ENCODE measurements around the gene HEPACAM.

Gene HEPACAM

GRCh38 chr11:124920356-124920755, 15.5 kb downstream of the HEPACAM start:
- no peak overlapping the region for H3K9ac ChIP-seq

DNA sequence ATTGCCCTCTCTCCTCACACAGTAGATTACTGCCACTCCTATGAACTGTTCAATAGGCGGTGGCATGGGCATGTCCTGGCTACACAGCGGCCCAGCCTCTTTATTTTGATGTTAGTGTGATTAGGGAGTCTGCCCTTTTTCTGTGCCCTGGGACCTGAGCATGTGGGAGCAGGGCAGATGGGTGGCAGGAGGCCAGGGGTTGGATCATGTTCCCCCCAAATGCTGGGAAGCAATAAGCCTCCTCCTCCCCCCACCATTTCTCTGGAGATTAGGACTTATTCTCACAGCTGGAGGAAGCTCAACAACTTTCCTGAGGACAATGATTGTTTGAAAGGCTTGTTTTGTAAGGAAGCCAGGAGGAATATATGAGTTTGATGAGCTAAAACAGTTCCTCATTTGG, 15.9 kb downstream of the HEPACAM start:
- Histone ChIP-seq H3K79me2 (no peaks in the 10 kb centered on the region), H3K9ac (no peak overlapping the region), H3K4me1 (no peaks in the 10 kb centered on the region), H3K4me2 (ENCODE audit: low read length) (no peak overlapping the region), H2AFZ (no peak overlapping the region), H3K4me3 (ENCODE audit: low read depth, low read length) (no peak overlapping the region), H3K27ac (no peak overlapping the region), H3K27me3 (ENCODE audit: control insufficient read depth, insufficient read depth, low read length) (no peaks in the 10 kb centered on the region), H3K36me3 (ENCODE audit: control insufficient read depth, insufficient read depth, low read length) (no peaks in the 10 kb centered on the region), H3K9me3 (ENCODE audit: control insufficient read depth, low read length) (no peaks in the 10 kb centered on the region)
- no peak for TF ChIP-seq CTCF (IDR thresholded peaks at IDR 0.05)

More at GRCh38 chr11:124920356-124920755, 15.5 kb downstream of the HEPACAM start:
- Histone ChIP-seq H3K79me2 (no peaks in the 10 kb centered on the region), H3K4me1 (no peaks in the 10 kb centered on the region), H3K4me2 (ENCODE audit: low read length) (peak overlapping the region; percentile 51), H3K9me3 (ENCODE audit: control insufficient read depth, low read length) (no peaks in the 10 kb centered on the region), H3K27ac (no peak overlapping the region), H3K36me3 (ENCODE audit: control insufficient read depth, insufficient read depth, low read length) (no peaks in the 10 kb centered on the region), H3K4me3 (ENCODE audit: low read depth, low read length) (peak overlapping the region; percentile 46), H2AFZ (no peak overlapping the region), H3K27me3 (ENCODE audit: control insufficient read depth, insufficient read depth, low read length) (no peaks in the 10 kb centered on the region)
- TF ChIP-seq CTCF (IDR thresholded peaks at IDR 0.05): no peak

- H3K27ac ChIP-seq: no peak within 1 kb of the TSS
- no peaks in the 10 kb centered on the region for H3K79me2 ChIP-seq
- no peak within 1 kb of the TSS for H2AFZ ChIP-seq
- no peak within 1 kb of the TSS for H3K9ac ChIP-seq
- no peak within 1 kb of the TSS for H3K4me3 ChIP-seq (ENCODE audit: low read depth, low read length)
- H3K27me3 ChIP-seq (ENCODE audit: control insufficient read depth, insufficient read depth, low read length): no peaks in the 10 kb centered on the region
- no peaks in the 10 kb centered on the region for H3K9me3 ChIP-seq (ENCODE audit: control insufficient read depth, low read length)
- H3K36me3 ChIP-seq (ENCODE audit: control insufficient read depth, insufficient read depth, low read length): no peaks in the 10 kb centered on the region
- TF ChIP-seq CTCF (IDR thresholded peaks at IDR 0.05): no peak
- H3K4me1 ChIP-seq: no peaks in the 10 kb centered on the region
- no peak within 1 kb of the TSS for H3K4me2 ChIP-seq (ENCODE audit: low read length)
Observed at GRCh38 chr11:124918950-124919349, 16.9 kb downstream of the HEPACAM start, which contains the start of gene HEPN1. HEPN1 (plus strand) TSS chr11:124919250.

DNA sequence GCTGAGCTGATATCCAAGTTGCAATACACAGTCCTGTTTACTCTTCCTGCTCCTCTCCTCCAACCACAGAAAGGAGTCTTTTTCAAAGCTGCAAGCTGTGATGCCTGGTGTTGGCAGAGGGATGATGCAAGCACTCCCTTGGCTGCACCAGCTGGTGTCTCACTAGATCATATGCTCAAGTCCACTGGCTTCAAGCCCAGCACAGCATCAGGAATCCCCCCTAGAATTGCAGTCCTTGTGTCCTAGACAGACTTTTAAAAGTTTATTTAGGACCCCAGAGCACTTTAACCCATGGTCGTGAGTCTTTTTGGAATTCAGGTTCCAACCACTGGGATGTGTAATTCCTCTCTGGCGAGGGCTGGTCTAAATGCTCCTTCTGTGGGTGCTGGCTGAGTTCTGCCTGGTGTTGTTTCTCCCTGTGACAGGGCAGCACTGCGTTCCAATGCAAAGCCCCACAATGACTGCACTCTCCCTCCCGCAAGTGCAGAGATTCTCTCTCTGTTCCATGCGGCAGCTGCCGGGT, 18.7 kb downstream of the HEPACAM start:
- no peak overlapping the region for H3K27ac ChIP-seq
- H3K4me1 ChIP-seq: no peaks in the 10 kb centered on the region
- H3K79me2 ChIP-seq: no peaks in the 10 kb centered on the region
- H3K9me3 ChIP-seq (ENCODE audit: control insufficient read depth, low read length): no peaks in the 10 kb centered on the region
- H3K9ac ChIP-seq: no peak overlapping the region
- H3K4me3 ChIP-seq (ENCODE audit: low read depth, low read length): no peak overlapping the region
- H2AFZ ChIP-seq: no peak overlapping the region
- no peak overlapping the region for H3K4me2 ChIP-seq (ENCODE audit: low read length)
- no peak for TF ChIP-seq CTCF (IDR thresholded peaks at IDR 0.05)
- no peaks in the 10 kb centered on the region for H3K27me3 ChIP-seq (ENCODE audit: control insufficient read depth, insufficient read depth, low read length)
- H3K36me3 ChIP-seq (ENCODE audit: control insufficient read depth, insufficient read depth, low read length): no peaks in the 10 kb centered on the region

- Histone ChIP-seq H3K9me3 (ENCODE audit: control insufficient read depth, low read length) (no peaks in the 10 kb centered on the region), H3K36me3 (ENCODE audit: control insufficient read depth, insufficient read depth, low read length) (no peaks in the 10 kb centered on the region), H3K4me3 (ENCODE audit: low read depth, low read length) (no peak overlapping the region), H3K79me2 (no peaks in the 10 kb centered on the region), H2AFZ (no peak overlapping the region), H3K4me1 (no peaks in the 10 kb centered on the region), H3K9ac (no peak overlapping the region), H3K4me2 (ENCODE audit: low read length) (no peak overlapping the region), H3K27me3 (ENCODE audit: control insufficient read depth, insufficient read depth, low read length) (no peaks in the 10 kb centered on the region), H3K27ac (no peak overlapping the region)
- no peak for TF ChIP-seq CTCF (IDR thresholded peaks at IDR 0.05)
Observed at GRCh38 chr11:124916370-124916710, 19.5 kb downstream of the HEPACAM start.
